ENCODE data around the gene ADAM17. TPM values are rescaled to one million over a fixed set of nuclear protein-coding genes. Genes with fewer than 3 reads are reported as not detected.

Gene ADAM17
- total and polyA plus RNA-seq, 2 of the 13 experiments (the other 11 are each of a cell fraction or from before 2014, with no cell fraction given), result 6.5 to 33.4 TPM

DNA sequence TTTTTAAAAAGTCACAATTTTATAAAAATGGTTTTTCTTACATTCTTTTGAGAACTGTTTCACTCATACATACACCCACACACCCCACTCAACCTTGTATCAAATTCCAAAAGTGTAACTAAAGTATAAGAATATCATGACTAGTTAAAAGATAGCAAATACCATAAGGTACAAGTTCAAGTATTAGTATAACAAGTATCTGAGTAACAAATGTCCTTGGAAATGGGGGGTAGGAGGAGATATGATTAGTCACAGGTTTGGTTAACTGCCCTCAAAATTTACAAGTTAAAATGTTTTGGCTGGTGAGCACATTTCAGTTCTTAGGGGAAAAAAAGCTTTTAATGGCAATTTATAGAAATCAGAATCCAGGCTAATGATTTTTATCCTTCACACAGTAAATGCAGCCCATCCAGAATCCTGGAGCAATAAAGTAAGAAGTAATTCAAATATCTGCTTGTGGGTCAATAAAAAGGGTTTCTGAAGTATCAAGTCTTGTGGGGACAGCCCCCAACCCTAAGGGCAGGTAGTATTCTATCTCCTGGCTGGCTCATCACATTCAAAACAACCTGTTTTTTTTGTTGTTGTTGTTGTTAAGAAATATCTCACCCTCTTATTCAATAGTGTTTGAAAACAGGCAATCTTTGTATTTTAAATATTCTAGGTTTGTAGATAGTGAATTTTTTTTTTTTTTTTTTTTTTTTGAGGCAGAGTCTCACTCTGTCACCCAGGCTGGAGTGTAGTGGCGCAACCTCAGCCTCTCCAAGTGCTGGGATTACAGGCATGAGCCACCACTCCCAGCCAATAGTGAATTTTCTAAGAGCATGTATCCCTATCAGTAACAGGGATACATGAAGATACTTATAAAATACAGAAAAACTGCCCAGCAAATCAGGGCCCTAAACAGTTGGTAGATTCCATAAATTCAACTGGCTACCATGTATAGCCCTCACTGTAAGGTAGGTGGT, 66.8 kb downstream of the ADAM17 start:
- CTCF ChIA-PET (ENCODE audit: low intra/inter-chr PET ratio, low total read pairs), result no interaction called here
- peaks cover 21 to 79% of the 10 kb centered on the region in 2 experiments for H3K36me3 ChIP-seq (replicated peaks in 1 of 2; ENCODE audit: control insufficient read depth in 1 of 2, insufficient read depth in 2 of 2, low read length in 2 of 2)
- no peak for ATAC-seq
- no peak overlapping the region for H3K27ac ChIP-seq (ENCODE audit: extremely low read length, insufficient read depth, low read length)
- in situ Hi-C loops (cut with HindIII; ENCODE audit: extremely low pct_ligation_motif_present, low pct_unique_long_range_greater_than_20kb), result no loop called here
- POLR2A ChIA-PET, result no interaction called here
- intact Hi-C loops (cut with micrococcal nuclease; ENCODE audit: unreplicated experiment), result no loop called here
- no peaks in the 10 kb centered on the region for H3K9me3 ChIP-seq (ENCODE audit: low read length)
- no peak for FAIRE-seq
- no peak for DNase-seq (ENCODE audit: low spot score)
- WGBS (ENCODE audit: low lambda C conversion rate), result 100% methylated on average over 1 of the region's 1 CpG
- H2AFZ ChIP-seq (ENCODE audit: low read length), result no peak overlapping the region
- no peak overlapping the region for H3K4me2 ChIP-seq (ENCODE audit: low read depth, low read length)
- BruUV-seq (replicated peaks), result no TSS peak
- no peaks in the 10 kb centered on the region for H3K27me3 ChIP-seq (ENCODE audit: control insufficient read depth in 1 of 2, insufficient read depth in 2 of 2, low read length in 2 of 2)
- no peak overlapping the region for H3K9ac ChIP-seq (ENCODE audit: insufficient read depth, low read depth, low read length)
- no peaks in the 10 kb centered on the region for H4K20me1 ChIP-seq (ENCODE audit: insufficient read depth, low read length)
- peaks cover 21% of the 10 kb centered on the region for H3K4me1 ChIP-seq (ENCODE audit: insufficient read depth, low read length)
- no peak overlapping the region for H3K4me3 ChIP-seq (replicated peaks in 1 of 3; ENCODE audit: insufficient read depth in 1 of 3, low read depth in 2 of 3, low read length in 3 of 3)
- H3K79me2 ChIP-seq (ENCODE audit: insufficient read depth, low read length), result no peaks in the 10 kb centered on the region
- TF ChIP-seq ZKSCAN8 (CRISPR knock-in tag; IDR thresholded peaks at IDR 0.05; ENCODE audit: borderline replicate concordance), result no peak
- TF ChIP-seq PAF1 (CRISPR knock-in tag; IDR thresholded peaks at IDR 0.05), result no peak
- TF ChIP-seq ZUFSP (CRISPR knock-in tag; IDR thresholded peaks at IDR 0.05; ENCODE audit: borderline replicate concordance), result no peak
- no peak for TF ChIP-seq NFIC (IDR thresholded peaks at IDR 0.05; ENCODE audit: low read length)
- no peak for TF ChIP-seq MYNN (CRISPR knock-in tag; IDR thresholded peaks at IDR 0.05; ENCODE audit: low read depth)
- no peak for TF ChIP-seq ZFAT (CRISPR knock-in tag; conservative IDR thresholded peaks at IDR 0.05)
- TF ChIP-seq YEATS2 (CRISPR knock-in tag; IDR thresholded peaks at IDR 0.05; ENCODE audit: borderline replicate concordance), result no peak
- no peak for TF ChIP-seq ZNF775 (CRISPR knock-in tag; IDR thresholded peaks at IDR 0.05; ENCODE audit: borderline replicate concordance)
- TF ChIP-seq, protein P1, sequence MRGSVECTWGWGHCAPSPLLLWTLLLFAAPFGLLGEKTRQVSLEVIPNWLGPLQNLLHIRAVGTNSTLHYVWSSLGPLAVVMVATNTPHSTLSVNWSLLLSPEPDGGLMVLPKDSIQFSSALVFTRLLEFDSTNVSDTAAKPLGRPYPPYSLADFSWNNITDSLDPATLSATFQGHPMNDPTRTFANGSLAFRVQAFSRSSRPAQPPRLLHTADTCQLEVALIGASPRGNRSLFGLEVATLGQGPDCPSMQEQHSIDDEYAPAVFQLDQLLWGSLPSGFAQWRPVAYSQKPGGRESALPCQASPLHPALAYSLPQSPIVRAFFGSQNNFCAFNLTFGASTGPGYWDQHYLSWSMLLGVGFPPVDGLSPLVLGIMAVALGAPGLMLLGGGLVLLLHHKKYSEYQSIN (CRISPR knock-in tag; IDR thresholded peaks at IDR 0.05; ENCODE audit: borderline replicate concordance), result no peak
- TF ChIP-seq, protein P2, sequence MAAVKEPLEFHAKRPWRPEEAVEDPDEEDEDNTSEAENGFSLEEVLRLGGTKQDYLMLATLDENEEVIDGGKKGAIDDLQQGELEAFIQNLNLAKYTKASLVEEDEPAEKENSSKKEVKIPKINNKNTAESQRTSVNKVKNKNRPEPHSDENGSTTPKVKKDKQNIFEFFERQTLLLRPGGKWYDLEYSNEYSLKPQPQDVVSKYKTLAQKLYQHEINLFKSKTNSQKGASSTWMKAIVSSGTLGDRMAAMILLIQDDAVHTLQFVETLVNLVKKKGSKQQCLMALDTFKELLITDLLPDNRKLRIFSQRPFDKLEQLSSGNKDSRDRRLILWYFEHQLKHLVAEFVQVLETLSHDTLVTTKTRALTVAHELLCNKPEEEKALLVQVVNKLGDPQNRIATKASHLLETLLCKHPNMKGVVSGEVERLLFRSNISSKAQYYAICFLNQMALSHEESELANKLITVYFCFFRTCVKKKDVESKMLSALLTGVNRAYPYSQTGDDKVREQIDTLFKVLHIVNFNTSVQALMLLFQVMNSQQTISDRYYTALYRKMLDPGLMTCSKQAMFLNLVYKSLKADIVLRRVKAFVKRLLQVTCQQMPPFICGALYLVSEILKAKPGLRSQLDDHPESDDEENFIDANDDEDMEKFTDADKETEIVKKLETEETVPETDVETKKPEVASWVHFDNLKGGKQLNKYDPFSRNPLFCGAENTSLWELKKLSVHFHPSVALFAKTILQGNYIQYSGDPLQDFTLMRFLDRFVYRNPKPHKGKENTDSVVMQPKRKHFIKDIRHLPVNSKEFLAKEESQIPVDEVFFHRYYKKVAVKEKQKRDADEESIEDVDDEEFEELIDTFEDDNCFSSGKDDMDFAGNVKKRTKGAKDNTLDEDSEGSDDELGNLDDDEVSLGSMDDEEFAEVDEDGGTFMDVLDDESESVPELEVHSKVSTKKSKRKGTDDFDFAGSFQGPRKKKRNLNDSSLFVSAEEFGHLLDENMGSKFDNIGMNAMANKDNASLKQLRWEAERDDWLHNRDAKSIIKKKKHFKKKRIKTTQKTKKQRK (IDR thresholded peaks at IDR 0.05; ENCODE audit: low read length), result no peak
- no peak for TF ChIP-seq SOX13 (IDR thresholded peaks at IDR 0.05)
- no peak for TF ChIP-seq SOX13 (CRISPR knock-in tag; conservative IDR thresholded peaks at IDR 0.05 in 1 of 2, IDR thresholded peaks at IDR 0.05 in 1 of 2)
- no peak for TF ChIP-seq RBM22 (optimal IDR thresholded peaks at IDR 0.05; ENCODE audit: low read length)
- no peak for TF ChIP-seq CCDC6 (CRISPR knock-in tag; IDR thresholded peaks at IDR 0.05)
- TF ChIP-seq, protein P3, sequence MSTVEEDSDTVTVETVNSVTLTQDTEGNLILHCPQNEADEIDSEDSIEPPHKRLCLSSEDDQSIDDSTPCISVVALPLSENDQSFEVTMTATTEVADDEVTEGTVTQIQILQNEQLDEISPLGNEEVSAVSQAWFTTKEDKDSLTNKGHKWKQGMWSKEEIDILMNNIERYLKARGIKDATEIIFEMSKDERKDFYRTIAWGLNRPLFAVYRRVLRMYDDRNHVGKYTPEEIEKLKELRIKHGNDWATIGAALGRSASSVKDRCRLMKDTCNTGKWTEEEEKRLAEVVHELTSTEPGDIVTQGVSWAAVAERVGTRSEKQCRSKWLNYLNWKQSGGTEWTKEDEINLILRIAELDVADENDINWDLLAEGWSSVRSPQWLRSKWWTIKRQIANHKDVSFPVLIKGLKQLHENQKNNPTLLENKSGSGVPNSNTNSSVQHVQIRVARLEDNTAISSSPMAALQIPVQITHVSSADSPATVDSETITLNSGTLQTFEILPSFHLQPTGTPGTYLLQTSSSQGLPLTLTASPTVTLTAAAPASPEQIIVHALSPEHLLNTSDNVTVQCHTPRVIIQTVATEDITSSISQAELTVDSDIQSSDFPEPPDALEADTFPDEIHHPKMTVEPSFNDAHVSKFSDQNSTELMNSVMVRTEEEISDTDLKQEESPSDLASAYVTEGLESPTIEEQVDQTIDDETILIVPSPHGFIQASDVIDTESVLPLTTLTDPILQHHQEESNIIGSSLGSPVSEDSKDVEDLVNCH (CRISPR knock-in tag; IDR thresholded peaks at IDR 0.05), result no peak
